ENCODE data around the gene ACYP1. TPM values are rescaled to one million over a fixed set of nuclear protein-coding genes. Genes with fewer than 3 reads are reported as not detected.
A peak's percentile ranks its signal among the peaks of the same experiment; 100 is the strongest.

The ACYP1 gene
- total RNA-seq, 1 experiment from 2014 or later, result 50.2 TPM

DNA sequence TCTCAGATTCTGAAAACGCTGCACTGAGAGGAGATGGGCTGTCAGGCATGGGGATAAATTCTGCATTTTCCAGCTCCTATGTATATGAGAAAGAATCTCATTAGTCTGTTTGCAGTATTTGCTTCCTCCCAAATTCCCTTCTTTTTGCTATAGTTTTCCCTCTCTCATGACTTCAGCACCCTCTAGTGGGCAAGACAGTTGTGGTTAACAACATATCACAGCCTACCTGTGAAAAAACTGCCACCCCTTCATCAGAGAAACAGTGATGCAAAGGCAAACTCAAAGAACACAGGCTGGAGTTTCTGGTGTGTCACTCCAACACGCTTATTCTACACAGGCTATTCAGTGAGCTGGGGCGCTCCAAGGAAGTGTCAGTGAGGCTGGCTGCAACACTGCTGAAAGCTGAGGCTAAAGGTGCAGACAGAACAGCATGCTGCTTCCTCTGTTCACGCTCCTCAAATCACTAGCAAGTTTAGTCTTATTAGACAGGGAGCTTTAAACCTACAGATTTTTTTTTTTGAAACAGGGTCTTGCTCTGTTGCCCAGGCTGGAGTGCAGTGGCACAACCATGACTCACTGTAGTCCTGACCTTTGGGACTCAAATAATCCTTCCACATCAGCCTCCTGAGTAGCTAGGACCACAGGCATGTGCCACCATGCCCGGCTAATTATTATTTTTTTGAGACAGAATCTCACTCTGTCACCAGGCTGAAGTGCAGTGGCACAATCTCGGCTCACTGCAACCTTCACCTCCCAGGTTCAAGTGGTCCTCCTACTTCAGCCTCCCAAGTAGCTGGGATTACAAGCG lies 24.9 kb upstream of the ACYP1 start:
- Histone ChIP-seq H3K27me3 (replicated peaks; ENCODE audit: insufficient read depth, low read depth, low read length, poor library complexity) (no peaks in the 10 kb centered on the region), H3K27ac (ENCODE audit: low read depth, low read length, poor library complexity, severe bottlenecking) (no peak overlapping the region), H3K4me3 (ENCODE audit: low read depth, low read length, poor library complexity, severe bottlenecking) (no peak overlapping the region), H3K4me1 (ENCODE audit: insufficient read depth, low read length, poor library complexity, severe bottlenecking) (no peaks in the 10 kb centered on the region), H3K9me3 (ENCODE audit: low read depth, low read length, poor library complexity, severe bottlenecking) (no peaks in the 10 kb centered on the region), H3K36me3 (ENCODE audit: insufficient read depth, low read length, poor library complexity, severe bottlenecking) (peaks cover 36% of the 10 kb centered on the region)
- TF ChIP-seq EZH2 (IDR thresholded peaks at IDR 0.05; ENCODE audit: borderline replicate concordance, low read depth, low read length, poor library complexity, severe bottlenecking), result no peak
- TF ChIP-seq, protein P1, sequence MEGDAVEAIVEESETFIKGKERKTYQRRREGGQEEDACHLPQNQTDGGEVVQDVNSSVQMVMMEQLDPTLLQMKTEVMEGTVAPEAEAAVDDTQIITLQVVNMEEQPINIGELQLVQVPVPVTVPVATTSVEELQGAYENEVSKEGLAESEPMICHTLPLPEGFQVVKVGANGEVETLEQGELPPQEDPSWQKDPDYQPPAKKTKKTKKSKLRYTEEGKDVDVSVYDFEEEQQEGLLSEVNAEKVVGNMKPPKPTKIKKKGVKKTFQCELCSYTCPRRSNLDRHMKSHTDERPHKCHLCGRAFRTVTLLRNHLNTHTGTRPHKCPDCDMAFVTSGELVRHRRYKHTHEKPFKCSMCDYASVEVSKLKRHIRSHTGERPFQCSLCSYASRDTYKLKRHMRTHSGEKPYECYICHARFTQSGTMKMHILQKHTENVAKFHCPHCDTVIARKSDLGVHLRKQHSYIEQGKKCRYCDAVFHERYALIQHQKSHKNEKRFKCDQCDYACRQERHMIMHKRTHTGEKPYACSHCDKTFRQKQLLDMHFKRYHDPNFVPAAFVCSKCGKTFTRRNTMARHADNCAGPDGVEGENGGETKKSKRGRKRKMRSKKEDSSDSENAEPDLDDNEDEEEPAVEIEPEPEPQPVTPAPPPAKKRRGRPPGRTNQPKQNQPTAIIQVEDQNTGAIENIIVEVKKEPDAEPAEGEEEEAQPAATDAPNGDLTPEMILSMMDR (conservative IDR thresholded peaks at IDR 0.05; ENCODE audit: low read depth, low read length), result peak; percentile 86
- CTCF ChIA-PET, result interaction anchor here (0.6 to 1.5 kb wide), 10 partner anchors 35 to 480 kb away, joined by 3 to 13 read pairs (median 4); no protein-coding TSS in a partner anchor
- DNase-seq (ENCODE audit: low spot score), result peak; percentile 82
- intact Hi-C loops (cut with micrococcal nuclease; ENCODE audit: unreplicated experiment), result loop anchor here (1.0 to 5.0 kb wide), 3 partner anchors 142 to 226 kb away; no protein-coding TSS in a partner anchor
- POLR2A ChIA-PET (ENCODE audit: low non-redundant PET), result no interaction called here
- no TSS peak for BruUV-seq (replicated peaks)

DNA sequence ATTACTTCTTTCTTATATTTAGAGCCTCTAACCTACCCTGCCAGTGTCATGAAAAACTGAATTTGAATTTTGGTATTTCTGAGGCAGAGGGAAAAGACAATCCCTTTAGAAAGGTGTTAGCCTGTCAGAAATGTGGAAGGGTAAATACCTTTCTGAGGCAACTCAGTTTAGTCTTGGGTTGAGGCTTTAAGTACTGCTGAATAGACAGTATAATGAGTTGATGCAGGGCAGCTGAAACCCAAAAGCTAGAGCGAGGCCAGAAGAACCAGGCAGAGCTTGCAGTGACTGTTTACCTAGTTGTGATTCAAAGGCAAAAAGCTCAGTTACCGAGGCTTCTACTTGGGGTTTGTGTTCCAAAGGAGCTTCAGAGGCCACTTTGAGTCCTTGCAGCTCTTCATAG lies 24.3 kb upstream of the ACYP1 start:
- no peaks in the 10 kb centered on the region for H3K9me3 ChIP-seq (ENCODE audit: low read depth, low read length, poor library complexity, severe bottlenecking)
- intact Hi-C loops (cut with micrococcal nuclease; ENCODE audit: unreplicated experiment), result loop anchor here (1.0 to 5.0 kb wide), 3 partner anchors 142 to 226 kb away; no protein-coding TSS in a partner anchor
- ChIA-PET POLR2A (ENCODE audit: low non-redundant PET) (no interaction called here), CTCF (interaction anchor here (0.6 to 1.5 kb wide), 8 partner anchors 34 to 479 kb away, joined by 3 to 13 read pairs (median 6); no protein-coding TSS in a partner anchor)
- no peaks in the 10 kb centered on the region for H3K27me3 ChIP-seq (replicated peaks; ENCODE audit: insufficient read depth, low read depth, low read length, poor library complexity)
- no peak overlapping the region for H3K27ac ChIP-seq (ENCODE audit: low read depth, low read length, poor library complexity, severe bottlenecking)
- DNase-seq (ENCODE audit: low spot score), result no peak
- no peak overlapping the region for H3K4me3 ChIP-seq (ENCODE audit: low read depth, low read length, poor library complexity, severe bottlenecking)
- BruUV-seq (replicated peaks), result no TSS peak
- peaks cover 35% of the 10 kb centered on the region for H3K36me3 ChIP-seq (ENCODE audit: insufficient read depth, low read length, poor library complexity, severe bottlenecking)
- TF ChIP-seq EZH2 (IDR thresholded peaks at IDR 0.05; ENCODE audit: borderline replicate concordance, low read depth, low read length, poor library complexity, severe bottlenecking), result no peak
- TF ChIP-seq, protein P1 (conservative IDR thresholded peaks at IDR 0.05; ENCODE audit: low read depth, low read length), result no peak
- H3K4me1 ChIP-seq (ENCODE audit: insufficient read depth, low read length, poor library complexity, severe bottlenecking), result no peaks in the 10 kb centered on the region

- H3K27ac ChIP-seq (ENCODE audit: low read depth, low read length, poor library complexity, severe bottlenecking), result no peak overlapping the region
- no peak for TF ChIP-seq EZH2 (IDR thresholded peaks at IDR 0.05; ENCODE audit: borderline replicate concordance, low read depth, low read length, poor library complexity, severe bottlenecking)
- TF ChIP-seq, protein P1 (conservative IDR thresholded peaks at IDR 0.05; ENCODE audit: low read depth, low read length), result peak; percentile 43
- no TSS peak for BruUV-seq (replicated peaks)
- no peaks in the 10 kb centered on the region for H3K4me1 ChIP-seq (ENCODE audit: insufficient read depth, low read length, poor library complexity, severe bottlenecking)
- H3K9me3 ChIP-seq (ENCODE audit: low read depth, low read length, poor library complexity, severe bottlenecking), result no peaks in the 10 kb centered on the region
- ChIA-PET POLR2A (ENCODE audit: low non-redundant PET) (no interaction called here), CTCF (no interaction called here)
- intact Hi-C loops (cut with micrococcal nuclease; ENCODE audit: unreplicated experiment), result no loop called here
- H3K27me3 ChIP-seq (replicated peaks; ENCODE audit: insufficient read depth, low read depth, low read length, poor library complexity), result no peaks in the 10 kb centered on the region
- peak; percentile 29 for DNase-seq (ENCODE audit: low spot score)
- no peak overlapping the region for H3K4me3 ChIP-seq (ENCODE audit: low read depth, low read length, poor library complexity, severe bottlenecking)
- H3K36me3 ChIP-seq (ENCODE audit: insufficient read depth, low read length, poor library complexity, severe bottlenecking), result peaks cover 32% of the 10 kb centered on the region
Measured at GRCh38 chr14:75084513-75084912, 20.7 kb upstream of the ACYP1 start.

Data from A673 (cell line).